Osteoblast (primary cell): ENCODE results near the gene PTPN12. TPM values are rescaled to one million over a fixed set of nuclear protein-coding genes. Genes with fewer than 3 reads are reported as not detected.

Experiments used
- DNase-seq: peaks from one replicate; pipeline ENCODE4 v3.0.0; 2011; ENCODE audit warnings: low spot score, mixed read lengths; ENCODE audit not compliant: insufficient read length; ENCODE audit errors: missing footprints
- H2AFZ ChIP-seq: 2 replicates; pipeline ENCODE4 v1.6.0; 2011; ENCODE audit warnings: mild to moderate bottlenecking, low read length
- H3K27ac ChIP-seq: 2 replicates; pipeline ENCODE4 v1.5.1; 2011; ENCODE audit warnings: mild to moderate bottlenecking, low read depth, low read length, moderate library complexity
- H3K27me3 ChIP-seq: 2 replicates; pipeline ENCODE4 v1.6.0; 2012; ENCODE audit warnings: mild to moderate bottlenecking, control low read depth, inconsistent platforms, low read length, moderate library complexity; ENCODE audit not compliant: insufficient read depth
- H3K36me3 ChIP-seq: 2 replicates; pipeline ENCODE4 v1.5.1; 2011; ENCODE audit warnings: mild to moderate bottlenecking, low read length, control low read depth, moderate library complexity; ENCODE audit not compliant: insufficient read depth
- H3K4me1 ChIP-seq: 2 replicates; pipeline ENCODE4 v1.5.1; 2011; ENCODE audit warnings: mild to moderate bottlenecking, low read length, control low read depth, moderate library complexity; ENCODE audit not compliant: insufficient read depth
- H3K4me2 ChIP-seq: 2 replicates; pipeline ENCODE4 v1.6.0; 2011; ENCODE audit warnings: mild to moderate bottlenecking, low read length; ENCODE audit not compliant: insufficient read depth
- H3K4me3 ChIP-seq: fragments of 200-600 bp; sonication (generic); 3 replicates; pipeline ENCODE4 v1.5.1; 2012; ENCODE audit warnings: mild to moderate bottlenecking, low read length, inconsistent platforms; ENCODE audit not compliant: insufficient read depth
- H3K79me2 ChIP-seq: 2 replicates; pipeline ENCODE4 v1.6.0; 2012; ENCODE audit warnings: mild to moderate bottlenecking, low read length, control low read depth, inconsistent platforms; ENCODE audit not compliant: insufficient read depth
- H3K9me3 ChIP-seq: 2 replicates; pipeline ENCODE4 v1.5.1; 2011; ENCODE audit warnings: low read depth, low read length, control low read depth
- H4K20me1 ChIP-seq: 2 replicates; pipeline ENCODE4 v1.6.0; 2012; ENCODE audit warnings: mild to moderate bottlenecking, low read length, control low read depth; ENCODE audit not compliant: insufficient read depth
- CTCF ChIP-seq: IDR thresholded peaks from 2 replicates; pipeline ENCODE4 v1.5.1; 2011; ENCODE audit warnings: mild to moderate bottlenecking, low read depth, low read length, moderate library complexity; ENCODE audit errors: extremely low read depth
- total RNA-seq: library from RNA; depleted of rRNA; stranded (reverse); fragments of >200 nt; gene quantifications from 2 replicates; pipeline ENCODE4 v1.2.3, GENCODE V29; 2012

Gene PTPN12
- total RNA-seq, 1 donor: 80.7 TPM

GRCh38 chr7:77658928-77659327 is 121.8 kb downstream of the PTPN12 start:
- Histone ChIP-seq H3K27me3 (no peaks in the 10 kb centered on the region), H2AFZ (no peak overlapping the region), H3K79me2 (no peaks in the 10 kb centered on the region), H3K4me3 (no peak overlapping the region), H3K4me2 (no peak overlapping the region), H3K36me3 (peaks cover 24% of the 10 kb centered on the region), H4K20me1 (peaks cover 3% of the 10 kb centered on the region), H3K27ac (no peak overlapping the region), H3K9me3 (no peaks in the 10 kb centered on the region), H3K4me1 (no peaks in the 10 kb centered on the region)
- DNase-seq: no peak
- TF ChIP-seq CTCF: no peak

GRCh38 chr7:77661816-77662215 is 124.7 kb downstream of the PTPN12 start:
- Histone ChIP-seq H3K27ac (no peak overlapping the region), H4K20me1 (no peaks in the 10 kb centered on the region), H3K4me3 (no peak overlapping the region), H3K4me2 (no peak overlapping the region), H2AFZ (no peak overlapping the region), H3K27me3 (no peaks in the 10 kb centered on the region), H3K36me3 (peaks cover 12% of the 10 kb centered on the region), H3K4me1 (no peaks in the 10 kb centered on the region), H3K79me2 (no peaks in the 10 kb centered on the region), H3K9me3 (no peaks in the 10 kb centered on the region)
- no peak for TF ChIP-seq CTCF
- no peak for DNase-seq

- H3K4me2 ChIP-seq: no peak overlapping the region
- no peak for DNase-seq
- no peaks in the 10 kb centered on the region for H3K9me3 ChIP-seq
- no peak overlapping the region for H3K4me3 ChIP-seq
- no peaks in the 10 kb centered on the region for H3K27me3 ChIP-seq
- no peak overlapping the region for H3K27ac ChIP-seq
- H3K4me1 ChIP-seq: peaks cover 8% of the 10 kb centered on the region
- H4K20me1 ChIP-seq: peaks cover 3% of the 10 kb centered on the region
- TF ChIP-seq CTCF: no peak
- H3K79me2 ChIP-seq: no peaks in the 10 kb centered on the region
- H2AFZ ChIP-seq: no peak overlapping the region
- peaks cover 5% of the 10 kb centered on the region for H3K36me3 ChIP-seq
Observed at GRCh38 chr7:77662869-77663268, 125.8 kb downstream of the PTPN12 start.

- H3K27ac ChIP-seq: no peak overlapping the region
- peaks cover 8% of the 10 kb centered on the region for H3K4me1 ChIP-seq
- no peak overlapping the region for H3K4me3 ChIP-seq
- H3K27me3 ChIP-seq: no peaks in the 10 kb centered on the region
- H2AFZ ChIP-seq: no peak overlapping the region
- H4K20me1 ChIP-seq: peaks cover 4% of the 10 kb centered on the region
- no peaks in the 10 kb centered on the region for H3K79me2 ChIP-seq
- peaks cover 6% of the 10 kb centered on the region for H3K36me3 ChIP-seq
- TF ChIP-seq CTCF: no peak
- no peaks in the 10 kb centered on the region for H3K9me3 ChIP-seq
- H3K4me2 ChIP-seq: no peak overlapping the region
- DNase-seq: no peak
Observed at GRCh38 chr7:77664715-77665114, 127.6 kb downstream of the PTPN12 start.
